OCI-LY1 (cell line): ENCODE results near the gene PKD1.
"Not testable (repeated sequence)": the region's sequence is repeated elsewhere in the genome, so short reads cannot be mapped to it uniquely, and the experiment has no call there.

Experiments used
- EZH2 ChIP-seq: fragments of 200-600 bp; sonication (generic), shearing (Covaris generic); IDR thresholded peaks from 2 replicates; pipeline ENCODE4 v1.8.0; 2017; ENCODE audit warnings: borderline replicate concordance, mixed run types, mild to moderate bottlenecking, antibody characterized with exemption, low read length, moderate library complexity, mixed read lengths
- TF ChIP-seq, protein P1 (sequence below): fragments of 200-600 bp; sonication (generic), shearing (Covaris generic); IDR thresholded peaks from 2 replicates; pipeline ENCODE4 v1.5.1; 2017; ENCODE audit warnings: mild to moderate bottlenecking, antibody characterized with exemption, low read length, moderate library complexity, mixed read lengths

DNA sequence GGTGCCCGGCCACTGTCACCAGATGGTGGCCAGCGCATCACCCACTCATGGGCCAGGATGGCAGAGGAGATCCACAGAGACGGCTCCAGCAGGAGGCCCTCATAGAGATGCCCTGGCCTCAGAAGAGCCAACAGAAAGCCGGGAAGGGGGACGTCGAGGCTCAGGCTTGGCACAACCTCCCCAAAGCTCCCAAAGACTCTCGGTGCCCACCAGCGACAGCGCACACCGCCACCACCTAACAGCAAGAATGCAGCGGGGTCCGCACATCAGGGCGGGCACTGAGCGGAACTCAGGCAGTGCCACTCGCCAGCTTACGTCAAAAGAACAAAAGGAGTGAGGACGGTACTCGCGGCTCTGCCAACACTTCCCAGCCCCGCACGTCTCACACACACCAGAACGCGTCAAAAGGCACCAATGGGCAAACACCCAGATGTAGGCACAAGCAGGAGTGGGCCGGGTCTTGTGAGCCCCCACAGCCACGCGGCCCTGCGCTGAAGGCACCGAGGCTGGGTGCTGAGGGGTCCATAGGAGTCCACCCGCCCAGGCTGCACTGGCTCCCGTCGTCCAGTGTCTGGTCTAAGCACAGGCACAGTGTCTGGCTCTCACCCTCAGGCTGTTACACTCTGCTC, 8.7 kb downstream of the PKD1 start:
- TF ChIP-seq, protein P1, sequence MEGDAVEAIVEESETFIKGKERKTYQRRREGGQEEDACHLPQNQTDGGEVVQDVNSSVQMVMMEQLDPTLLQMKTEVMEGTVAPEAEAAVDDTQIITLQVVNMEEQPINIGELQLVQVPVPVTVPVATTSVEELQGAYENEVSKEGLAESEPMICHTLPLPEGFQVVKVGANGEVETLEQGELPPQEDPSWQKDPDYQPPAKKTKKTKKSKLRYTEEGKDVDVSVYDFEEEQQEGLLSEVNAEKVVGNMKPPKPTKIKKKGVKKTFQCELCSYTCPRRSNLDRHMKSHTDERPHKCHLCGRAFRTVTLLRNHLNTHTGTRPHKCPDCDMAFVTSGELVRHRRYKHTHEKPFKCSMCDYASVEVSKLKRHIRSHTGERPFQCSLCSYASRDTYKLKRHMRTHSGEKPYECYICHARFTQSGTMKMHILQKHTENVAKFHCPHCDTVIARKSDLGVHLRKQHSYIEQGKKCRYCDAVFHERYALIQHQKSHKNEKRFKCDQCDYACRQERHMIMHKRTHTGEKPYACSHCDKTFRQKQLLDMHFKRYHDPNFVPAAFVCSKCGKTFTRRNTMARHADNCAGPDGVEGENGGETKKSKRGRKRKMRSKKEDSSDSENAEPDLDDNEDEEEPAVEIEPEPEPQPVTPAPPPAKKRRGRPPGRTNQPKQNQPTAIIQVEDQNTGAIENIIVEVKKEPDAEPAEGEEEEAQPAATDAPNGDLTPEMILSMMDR: not testable (repeated sequence)
- not testable (repeated sequence) for TF ChIP-seq EZH2
